Neural progenitor cell (in vitro differentiated cells): ENCODE measurements around the gene SLC43A3. TPM values are rescaled to one million over a fixed set of nuclear protein-coding genes. Genes with fewer than 3 reads are reported as not detected.
A peak's percentile ranks its signal among the peaks of the same experiment; 100 is the strongest.
"Not testable (repeated sequence)": the region's sequence is repeated elsewhere in the genome, so short reads cannot be mapped to it uniquely, and the experiment has no call there.

Source experiments
- DNase-seq: peaks from one replicate; pipeline ENCODE4 v3.0.0-alpha.2; 2016; ENCODE audit warnings: low spot score
- H2AFZ ChIP-seq: fragments of 200-600 bp; sonication (generic); replicated peaks from 2 replicates; pipeline ENCODE4 v1.6.1; 2016; ENCODE audit warnings: antibody characterized with exemption
- H3F3A ChIP-seq: fragments of 200-600 bp; sonication (generic); 2 replicates; pipeline ENCODE4 v1.6.1; 2016; ENCODE audit warnings: antibody characterized with exemption, low read depth
- H3K27ac ChIP-seq: fragments of 200-600 bp; sonication (generic); 2 replicates; pipeline ENCODE4 v1.5.1; 2016; ENCODE audit warnings: mild to moderate bottlenecking
- H3K27me3 ChIP-seq: fragments of 200-600 bp; sonication (generic); 2 replicates; pipeline ENCODE4 v1.6.1; 2016; ENCODE audit warnings: mild to moderate bottlenecking, moderate library complexity
- H3K36me3 ChIP-seq: fragments of 200-600 bp; sonication (generic); 2 replicates; pipeline ENCODE4 v1.5.1; 2016
- H3K4me1 ChIP-seq: fragments of 200-600 bp; sonication (generic); 2 replicates; pipeline ENCODE4 v1.6.1; 2016; ENCODE audit warnings: mixed run types
- H3K4me2 ChIP-seq: fragments of 200-600 bp; sonication (generic); 2 replicates; pipeline ENCODE4 v1.6.1; 2016
- H3K4me3 ChIP-seq: fragments of 200-600 bp; sonication (generic); 2 replicates; pipeline ENCODE4 v1.5.1; 2016
- H3K79me2 ChIP-seq: fragments of 200-600 bp; sonication (generic); 2 replicates; pipeline ENCODE4 v1.6.1; 2016; ENCODE audit warnings: low read depth
- H3K9ac ChIP-seq: fragments of 200-600 bp; sonication (generic); 2 replicates; pipeline ENCODE4 v1.6.1; 2016
- H3K9me3 ChIP-seq: fragments of 200-600 bp; sonication (generic); 2 replicates; pipeline ENCODE4 v1.5.1; 2016; ENCODE audit warnings: low read depth
- H4K20me1 ChIP-seq: fragments of 200-600 bp; sonication (generic); 2 replicates; pipeline ENCODE4 v1.6.1; 2016; ENCODE audit warnings: low read depth
- H3K27ac Mint-ChIP-seq: 3 replicates; pipeline ENCODE4 v1.8.0; 2021; ENCODE audit warnings: mixed read lengths
- H3K27me3 Mint-ChIP-seq: 2 replicates; pipeline ENCODE4 v1.8.0; 2022; ENCODE audit warnings: low read depth, mild to moderate bottlenecking, inconsistent platforms, moderate library complexity, mixed read lengths; ENCODE audit not compliant: insufficient read depth
- H3K36me3 Mint-ChIP-seq: 3 replicates; pipeline ENCODE4 v1.8.0; 2021; ENCODE audit warnings: mixed read lengths
- H3K4me1 Mint-ChIP-seq: 3 replicates; pipeline ENCODE4 v1.8.0; 2021; ENCODE audit warnings: mixed read lengths
- H3K4me3 Mint-ChIP-seq: 3 replicates; pipeline ENCODE4 v1.8.0; 2021; ENCODE audit warnings: mild to moderate bottlenecking, moderate library complexity, mixed read lengths
- H3K9me3 Mint-ChIP-seq: 3 replicates; pipeline ENCODE4 v1.8.0; 2020; ENCODE audit warnings: mixed read lengths
- CTCF ChIP-seq: fragments of 200-600 bp; sonication (generic); IDR thresholded peaks from 2 replicates; pipeline ENCODE4 v1.5.1; 2017; ENCODE audit warnings: antibody characterized with exemption, mild to moderate bottlenecking
- EZH2 ChIP-seq: fragments of 200-600 bp; sonication (generic); IDR thresholded peaks from 2 replicates; pipeline ENCODE4 v1.6.1; 2017; ENCODE audit warnings: antibody characterized with exemption, mild to moderate bottlenecking, moderate library complexity
- EZH2phosphoT487 ChIP-seq: fragments of 200-600 bp; sonication (generic); IDR thresholded peaks from 2 replicates; pipeline ENCODE4 v1.6.1; 2017; ENCODE audit warnings: antibody characterized with exemption
- total RNA-seq: library from RNA; depleted of rRNA; stranded (reverse); fragments of >200 nt; gene quantifications from 2 replicates; pipeline ENCODE4 v1.2.3, GENCODE V29; 2015; ENCODE audit warnings: low replicate concordance

The SLC43A3 gene
- total RNA-seq, 1 donor from 2014 or later: 5.6 TPM

DNA sequence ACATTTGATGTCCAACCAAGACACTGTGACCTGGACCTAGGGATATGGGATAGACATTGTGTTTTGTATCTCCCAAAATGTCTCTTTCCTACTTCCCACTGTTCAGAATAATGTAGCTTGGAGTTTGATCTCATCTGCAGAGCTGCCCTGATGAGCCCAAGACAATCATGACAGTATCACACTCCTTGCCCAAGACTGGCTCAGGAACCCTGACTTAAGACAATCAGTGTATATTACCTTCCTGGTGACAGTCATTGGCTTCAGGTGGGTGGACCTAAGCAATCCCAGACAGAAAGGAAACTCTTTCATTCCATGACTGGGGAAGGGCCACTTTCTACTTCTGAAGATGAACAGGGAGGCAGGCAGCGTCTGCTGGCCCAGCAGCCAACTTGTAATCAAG, 19.1 kb upstream of the SLC43A3 start:
- H4K20me1 ChIP-seq: no peaks in the 10 kb centered on the region
- no peaks in the 10 kb centered on the region for H3K9me3 Mint-ChIP-seq
- no peak overlapping the region for H3K4me3 Mint-ChIP-seq
- TF ChIP-seq EZH2 (no peak), CTCF (no peak), EZH2phosphoT487 (no peak)
- no peak overlapping the region for H2AFZ ChIP-seq
- no peaks in the 10 kb centered on the region for H3K9me3 ChIP-seq
- no peak overlapping the region for H3K4me2 ChIP-seq
- H3K36me3 Mint-ChIP-seq: no peaks in the 10 kb centered on the region
- no peaks in the 10 kb centered on the region for H3K36me3 ChIP-seq
- H3K27me3 ChIP-seq: peaks cover 35% of the 10 kb centered on the region
- no peak overlapping the region for H3K27ac ChIP-seq
- no peaks in the 10 kb centered on the region for H3K4me1 ChIP-seq
- no peaks in the 10 kb centered on the region for H3K4me1 Mint-ChIP-seq
- no peak for DNase-seq
- no peaks in the 10 kb centered on the region for H3K79me2 ChIP-seq
- no peak overlapping the region for H3K9ac ChIP-seq
- H3K4me3 ChIP-seq: no peak overlapping the region
- H3K27ac Mint-ChIP-seq: no peak overlapping the region
- peaks cover 14% of the 10 kb centered on the region for H3K27me3 Mint-ChIP-seq
- H3F3A ChIP-seq: no peaks in the 10 kb centered on the region

- H3F3A ChIP-seq, H3K36me3 Mint-ChIP-seq, H3K4me2 ChIP-seq, H3K9ac ChIP-seq, H3K4me1 Mint-ChIP-seq, H3K9me3 Mint-ChIP-seq, H3K27ac Mint-ChIP-seq, H3K4me1 ChIP-seq, H3K27ac ChIP-seq, H3K4me3 ChIP-seq, H3K9me3 ChIP-seq, H4K20me1 ChIP-seq, DNase-seq, H2AFZ ChIP-seq, H3K36me3 ChIP-seq, H3K79me2 ChIP-seq, H3K4me3 Mint-ChIP-seq: not testable (repeated sequence)
- peaks cover 12% of the 10 kb centered on the region for H3K27me3 Mint-ChIP-seq
- peaks cover 25% of the 10 kb centered on the region for H3K27me3 ChIP-seq
Measured at GRCh38 chr11:57445122-57445394, 18.1 kb upstream of the SLC43A3 start.

- Histone ChIP-seq H4K20me1 (no peaks in the 10 kb centered on the region), H2AFZ (no peak overlapping the region), H3K4me2 (no peak overlapping the region), H3K4me1 (no peaks in the 10 kb centered on the region), H3K9ac (no peak overlapping the region), H3K4me3 (no peak overlapping the region), H3K36me3 (no peaks in the 10 kb centered on the region), H3K9me3 (no peaks in the 10 kb centered on the region), H3K79me2 (no peaks in the 10 kb centered on the region), H3K27me3 (peaks cover 20% of the 10 kb centered on the region), H3F3A (no peaks in the 10 kb centered on the region), H3K27ac (no peak overlapping the region)
- Mint-ChIP-seq H3K36me3 (no peaks in the 10 kb centered on the region), H3K4me3 (no peak overlapping the region), H3K9me3 (no peaks in the 10 kb centered on the region), H3K27me3 (peaks cover 10% of the 10 kb centered on the region), H3K4me1 (no peaks in the 10 kb centered on the region), H3K27ac (no peak overlapping the region)
- no peak for DNase-seq
- TF ChIP-seq EZH2: no peak
- TF ChIP-seq CTCF: no peak
- TF ChIP-seq EZH2phosphoT487: no peak
Measured at GRCh38 chr11:57444362-57445121, 17.6 kb upstream of the SLC43A3 start.

GRCh38 chr11:57440744-57441414, 14.0 kb upstream of the SLC43A3 start:
- Mint-ChIP-seq H3K4me1 (no peaks in the 10 kb centered on the region), H3K9me3 (no peaks in the 10 kb centered on the region), H3K36me3 (no peaks in the 10 kb centered on the region), H3K27ac (peak overlapping the region; percentile 81), H3K4me3 (no peak overlapping the region), H3K27me3 (peaks cover 5% of the 10 kb centered on the region)
- no peak for DNase-seq
- H2AFZ ChIP-seq: no peak overlapping the region
- H3K9ac ChIP-seq: no peak overlapping the region
- no peaks in the 10 kb centered on the region for H3K4me1 ChIP-seq
- no peak overlapping the region for H3K4me3 ChIP-seq
- H3K79me2 ChIP-seq: no peaks in the 10 kb centered on the region
- no peak overlapping the region for H3K27ac ChIP-seq
- no peak for TF ChIP-seq CTCF
- no peak for TF ChIP-seq EZH2phosphoT487
- TF ChIP-seq EZH2: no peak
- H3K4me2 ChIP-seq: no peak overlapping the region
- no peaks in the 10 kb centered on the region for H4K20me1 ChIP-seq
- no peaks in the 10 kb centered on the region for H3K36me3 ChIP-seq
- no peaks in the 10 kb centered on the region for H3F3A ChIP-seq
- peaks cover 3% of the 10 kb centered on the region for H3K27me3 ChIP-seq
- no peaks in the 10 kb centered on the region for H3K9me3 ChIP-seq
